ENCODE measurements around the gene DNASE1L3.

- TF ChIP-seq POLR2A (IDR thresholded peaks at IDR 0.05; ENCODE audit: control extremely low read depth in 1 of 2, low read depth in 2 of 2, low read length in 2 of 2) (no peak), USF2 (IDR thresholded peaks at IDR 0.05; ENCODE audit: low read length) (no peak), EGR1 (IDR thresholded peaks at IDR 0.05; ENCODE audit: borderline replicate concordance, low read depth, low read length) (no peak), CBX5 (IDR thresholded peaks at IDR 0.05; ENCODE audit: low read depth, low read length) (no peak), RFX5 (IDR thresholded peaks at IDR 0.05; ENCODE audit: borderline replicate concordance, low read depth, low read length) (no peak), CTCF (IDR thresholded peaks at IDR 0.05; ENCODE audit: control extremely low read depth in 1 of 3, insufficient read depth in 1 of 3, low read depth in 1 of 3, low read length in 3 of 3) (no peak), ZNF274 (IDR thresholded peaks at IDR 0.05; ENCODE audit: borderline replicate concordance, extremely low read depth, low read length) (no peak), NRF1 (IDR thresholded peaks at IDR 0.05; ENCODE audit: low read depth, low read length) (no peak), YY1 (IDR thresholded peaks at IDR 0.05; ENCODE audit: low read depth, low read length) (no peak), EP300 (IDR thresholded peaks at IDR 0.05; ENCODE audit: borderline replicate concordance in 1 of 2, low read depth in 2 of 2, low read length in 2 of 2) (no peak), CHD2 (IDR thresholded peaks at IDR 0.05; ENCODE audit: low read length) (no peak), CEBPB (IDR thresholded peaks at IDR 0.05; ENCODE audit: low read depth, low read length) (no peak)
These were observed 58.4 kb downstream of the DNASE1L3 start for GRCh38 chr3:58152225-58153015.

Measured in H1 (cell line).